HG03558 (cell line): ENCODE measurements around the gene PSMF1.

Source experiments
- ATAC-seq: cut with Tn5 transposase; IDR thresholded peaks from one replicate; pipeline ENCODE4 v1.9.1; 2021; ENCODE audit warnings: moderate number of reproducible peaks; ENCODE audit not compliant: unreplicated experiment; ENCODE audit errors: extremely low read depth

The PSMF1 gene

DNA sequence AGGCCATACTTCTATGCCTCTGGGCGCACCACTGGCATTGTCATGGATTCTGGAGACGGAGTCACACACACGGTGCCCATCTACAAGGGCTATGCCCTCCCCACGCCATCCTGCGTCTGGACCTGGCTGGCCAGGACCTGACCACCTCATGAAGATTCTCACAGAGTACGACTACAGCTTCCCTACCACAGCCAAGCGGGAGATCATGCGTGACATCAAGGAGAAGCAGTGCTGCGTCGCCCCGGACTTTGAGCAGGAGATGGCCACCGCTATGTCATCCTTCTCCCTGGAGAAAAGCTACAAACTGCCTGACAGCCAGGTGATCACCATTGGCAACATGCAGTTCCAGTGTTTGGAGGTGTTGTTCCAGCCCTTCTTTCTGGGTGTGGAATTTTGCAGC is 42.6 kb downstream of the PSMF1 start:
- ATAC-seq: no peak

DNA sequence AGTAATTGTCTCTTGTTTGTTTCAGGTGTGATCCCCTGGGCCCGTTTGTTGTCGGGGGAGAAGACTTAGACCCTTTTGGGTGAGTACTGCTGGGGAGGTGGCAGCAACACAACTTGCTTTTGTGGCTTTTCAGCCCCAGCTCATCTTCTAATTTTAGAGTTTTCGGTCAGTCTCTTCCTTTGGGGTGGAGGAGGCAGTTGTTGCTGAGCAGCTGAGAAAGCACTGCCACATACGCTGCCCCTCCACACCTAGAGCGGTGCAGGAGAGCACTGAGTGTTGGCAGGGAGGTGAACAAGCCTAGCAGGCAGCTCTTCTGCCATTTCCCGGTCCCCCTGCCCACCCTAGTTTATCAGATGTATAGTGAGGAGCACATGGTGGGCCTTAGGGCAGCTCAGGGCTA is 44.7 kb downstream of the PSMF1 start:
- no peak for ATAC-seq

DNA sequence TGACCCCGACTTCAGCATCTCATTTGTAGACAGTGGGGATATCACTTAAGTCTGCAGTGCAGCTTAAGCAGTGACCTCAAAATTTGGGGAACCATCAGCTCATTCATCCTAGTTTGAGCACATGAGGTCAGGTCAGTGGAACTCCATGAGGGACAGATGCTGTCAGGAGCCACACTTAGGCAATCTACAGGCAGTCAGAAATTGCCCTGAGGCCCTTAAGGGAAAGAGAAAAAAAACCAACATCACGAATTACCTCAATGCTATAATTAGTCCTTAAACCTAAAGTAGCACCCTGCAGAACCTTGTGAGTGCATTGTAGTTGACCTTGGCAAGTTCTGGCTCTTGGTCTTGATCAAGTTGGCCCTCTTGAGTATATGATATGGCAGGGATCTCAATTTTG is 45.3 kb downstream of the PSMF1 start:
- ATAC-seq: no peak

DNA sequence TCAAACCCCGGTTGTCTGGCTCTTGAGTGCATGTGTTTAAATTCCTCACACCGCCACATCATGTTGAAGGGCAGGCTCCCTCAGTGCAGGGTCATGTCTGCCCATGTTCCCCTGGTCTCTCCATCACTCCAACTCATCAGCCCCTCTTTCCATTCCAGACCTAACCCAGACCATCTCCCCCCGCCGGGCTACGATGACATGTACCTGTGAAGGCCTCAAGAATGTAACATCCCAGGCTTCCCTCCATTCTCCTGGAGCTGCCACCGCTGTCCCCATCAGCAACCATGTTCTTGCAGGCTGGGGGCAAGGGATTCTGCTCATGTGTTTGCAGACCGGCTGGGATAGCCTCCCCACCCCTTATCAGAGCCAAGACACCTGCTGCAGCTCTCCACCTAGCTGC is 46.5 kb downstream of the PSMF1 start:
- ATAC-seq: no peak

DNA sequence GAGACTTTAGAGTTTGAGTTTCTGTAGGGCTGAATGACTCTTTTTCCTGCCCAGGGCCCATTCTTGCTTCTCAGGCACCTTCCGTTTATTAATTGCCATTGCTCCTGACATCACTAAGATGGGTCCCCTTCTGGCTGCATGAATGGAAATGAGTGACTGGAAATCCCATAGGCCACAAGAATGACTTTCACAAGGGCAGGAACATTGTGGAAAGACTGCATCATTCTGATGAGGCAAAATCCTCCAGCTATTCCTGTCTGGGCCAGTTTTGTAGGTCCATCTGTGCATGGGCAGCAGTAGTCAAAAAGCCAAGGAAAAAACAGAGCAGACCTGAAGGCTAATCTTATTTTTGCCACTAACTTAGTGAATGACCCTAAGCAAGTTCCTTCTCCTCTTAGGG is 47.1 kb downstream of the PSMF1 start:
- ATAC-seq: no peak

DNA sequence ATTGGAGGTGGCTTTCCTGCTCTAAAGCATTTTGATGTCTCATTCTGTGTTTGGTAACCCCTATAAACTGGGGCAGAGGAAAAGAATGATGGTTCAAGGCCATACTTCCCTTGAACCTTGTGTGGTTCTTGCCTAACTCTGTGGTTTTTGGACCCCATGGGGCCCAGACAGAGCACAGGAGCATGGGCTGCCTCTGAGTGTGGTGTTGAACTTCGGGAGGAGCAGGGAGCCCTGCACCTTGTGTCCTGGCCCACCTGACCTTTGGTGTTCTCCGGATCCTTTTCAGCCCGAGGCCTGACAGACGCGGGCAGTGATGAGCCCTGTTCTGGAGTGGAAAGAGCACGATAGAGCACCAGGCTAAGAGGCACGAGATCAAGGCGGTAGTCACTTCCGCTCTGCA is 47.5 kb downstream of the PSMF1 start:
- ATAC-seq: no peak

DNA sequence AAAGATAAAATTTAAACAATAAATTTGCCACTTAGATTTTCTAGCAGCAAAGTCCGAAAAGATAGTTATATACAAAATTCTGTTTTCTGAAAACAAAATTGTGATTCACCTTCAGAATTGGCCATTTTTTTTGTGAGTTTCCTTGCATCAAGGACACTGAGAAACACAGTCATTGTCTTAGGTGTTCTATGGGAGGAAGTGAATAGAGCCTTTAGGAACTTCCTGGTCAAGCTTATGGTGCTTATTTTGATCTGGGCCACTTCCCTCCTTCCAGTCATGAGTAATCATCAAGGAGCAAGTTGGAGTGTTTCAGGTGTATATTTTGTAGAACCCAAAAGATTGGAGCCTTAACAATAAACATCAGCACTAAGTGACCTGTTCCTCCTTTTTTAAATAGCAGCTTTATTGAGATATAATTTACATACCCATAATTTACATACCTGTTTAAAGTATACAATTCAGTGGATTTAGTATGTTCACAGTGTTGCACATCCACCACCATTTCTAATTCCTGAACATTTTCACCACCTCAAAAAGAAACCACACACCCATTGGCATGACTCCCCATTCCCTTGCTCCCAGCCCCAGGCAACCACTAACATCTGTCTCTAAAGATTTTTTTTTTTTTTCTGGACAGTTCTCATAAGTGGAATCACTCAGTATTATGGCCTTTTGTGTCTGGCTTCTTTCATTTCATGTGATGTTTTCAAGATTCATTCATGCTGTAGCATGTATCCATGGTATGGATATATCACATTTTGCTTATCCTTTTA is 48.7 kb downstream of the PSMF1 start:
- ATAC-seq: no peak

DNA sequence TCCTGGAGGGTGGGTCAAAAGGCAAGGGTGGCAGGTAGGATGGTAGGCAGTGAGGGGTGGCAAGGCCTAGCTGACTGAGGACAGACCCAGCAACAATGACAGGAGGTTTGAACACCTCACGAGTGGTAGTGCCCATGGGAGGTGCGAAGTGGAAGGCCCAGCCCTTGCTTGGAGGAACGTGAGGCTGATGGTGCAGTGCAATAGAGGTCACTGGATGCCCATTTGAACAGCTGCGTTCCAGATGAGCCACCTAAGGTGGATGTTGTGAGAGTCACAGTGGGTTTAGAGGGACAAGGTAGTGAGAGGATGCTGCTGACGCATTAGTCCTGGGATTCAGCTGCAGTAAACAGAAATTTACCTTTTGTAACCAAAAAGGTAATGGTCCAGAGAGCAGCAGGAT is 50.8 kb downstream of the PSMF1 start:
- no peak for ATAC-seq

DNA sequence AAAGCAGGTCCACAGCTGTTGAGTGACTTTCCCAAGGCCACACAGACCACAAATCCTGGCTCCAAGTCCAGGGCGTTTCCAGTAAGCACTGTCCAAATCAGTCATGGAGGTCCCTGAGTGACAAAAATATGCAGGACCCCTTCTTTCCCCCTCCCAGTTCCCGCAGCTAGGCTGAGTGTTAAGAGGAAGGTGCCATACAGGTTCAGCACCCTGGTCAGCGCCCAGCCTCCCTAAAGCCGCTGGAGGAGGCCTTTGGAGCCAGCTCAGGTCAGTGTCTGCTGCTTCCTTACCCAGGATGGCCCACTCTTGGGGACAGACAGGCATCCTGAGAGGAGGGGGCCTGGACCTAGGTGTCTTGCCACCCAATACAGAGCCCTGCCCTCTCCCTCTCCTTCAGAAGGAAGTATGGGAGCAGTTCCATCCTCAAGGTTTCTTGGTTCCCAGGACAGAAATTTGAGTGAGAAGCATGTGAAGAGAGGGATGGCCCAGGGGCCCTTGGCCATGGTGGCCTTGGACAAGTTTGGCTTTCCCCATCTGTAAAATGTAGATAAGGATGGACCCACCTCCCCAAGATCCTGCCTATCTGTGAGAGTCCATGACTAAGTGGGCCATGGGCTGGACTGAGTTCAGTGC is 53.2 kb downstream of the PSMF1 start:
- ATAC-seq: no peak

DNA sequence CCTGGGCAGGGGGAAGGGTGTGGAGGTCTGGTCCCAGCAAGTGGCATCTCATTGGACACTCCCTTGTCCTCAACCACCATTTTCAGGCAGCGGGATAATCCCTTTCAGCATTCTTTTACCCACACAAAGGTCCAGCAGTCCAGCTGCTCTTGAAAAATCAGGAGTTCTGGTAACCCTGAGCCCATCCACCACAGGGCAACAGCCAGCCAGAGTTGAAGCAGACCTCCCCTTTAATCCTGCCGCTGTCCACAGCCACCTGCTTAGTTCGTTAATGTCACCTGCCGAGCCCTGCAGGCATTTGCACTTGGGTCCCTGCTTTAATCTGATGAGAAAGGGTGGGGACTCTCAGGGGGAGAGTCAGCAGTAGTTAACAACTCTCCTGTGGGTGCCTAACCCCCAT is 55.3 kb downstream of the PSMF1 start:
- ATAC-seq: no peak

DNA sequence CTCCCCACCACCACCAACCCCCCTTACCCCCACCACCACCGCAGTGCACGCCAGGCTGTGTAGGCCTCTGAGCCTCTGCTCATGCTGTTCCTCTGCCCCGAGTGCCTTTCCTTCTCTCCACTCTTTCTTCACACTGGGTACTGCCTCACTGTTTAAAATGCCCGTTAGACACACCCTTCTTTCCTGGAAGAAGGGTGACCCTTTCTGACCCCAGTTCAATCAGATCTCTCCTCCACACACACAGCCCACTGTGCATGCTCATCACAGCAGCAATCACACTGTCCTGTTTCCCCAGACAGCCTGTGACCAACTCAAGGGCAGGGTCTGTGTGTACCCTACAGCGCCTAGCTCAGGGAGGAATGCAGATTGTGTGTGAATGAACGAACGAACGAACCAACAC is 56.4 kb downstream of the PSMF1 start:
- ATAC-seq: no peak

DNA sequence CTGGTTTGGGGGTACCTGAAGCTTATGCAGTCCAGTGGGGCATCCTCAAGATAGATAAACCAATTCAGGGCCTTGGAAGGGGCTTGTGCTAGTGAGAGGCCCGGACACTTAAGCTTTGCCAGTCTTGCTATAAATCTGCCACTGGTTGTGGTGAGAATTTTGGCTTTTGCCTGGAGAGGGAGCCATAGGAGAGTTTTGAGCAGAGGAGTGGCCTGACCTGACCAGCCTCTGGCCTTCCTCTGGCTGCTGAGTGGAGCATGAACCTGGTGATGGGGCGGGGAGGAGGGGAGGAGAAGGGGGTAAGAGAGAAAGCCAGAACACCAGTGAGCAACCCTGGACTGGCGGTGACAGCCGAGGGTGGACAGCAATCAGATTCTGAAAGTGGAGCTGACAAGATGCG is 59.3 kb downstream of the PSMF1 start:
- ATAC-seq: no peak

DNA sequence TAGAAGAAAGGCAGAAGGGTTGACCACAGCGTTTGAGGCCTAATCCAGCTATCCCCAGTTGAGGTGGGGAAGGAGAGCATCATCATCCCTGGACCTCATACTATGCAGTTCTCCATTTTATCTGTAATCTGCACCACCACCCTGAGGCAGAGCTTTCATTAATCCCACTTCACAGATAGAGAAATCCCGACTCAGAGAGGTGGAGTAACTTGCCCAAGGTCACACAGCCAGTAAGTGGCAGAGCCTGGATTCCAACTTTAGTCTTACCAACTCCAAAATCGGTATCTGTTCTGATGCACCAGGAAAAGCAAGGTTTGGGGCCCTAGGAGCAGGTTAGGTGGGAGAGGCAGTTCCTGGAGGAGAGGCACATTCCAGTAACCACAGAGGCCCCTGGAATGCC is 59.7 kb downstream of the PSMF1 start:
- no peak for ATAC-seq

DNA sequence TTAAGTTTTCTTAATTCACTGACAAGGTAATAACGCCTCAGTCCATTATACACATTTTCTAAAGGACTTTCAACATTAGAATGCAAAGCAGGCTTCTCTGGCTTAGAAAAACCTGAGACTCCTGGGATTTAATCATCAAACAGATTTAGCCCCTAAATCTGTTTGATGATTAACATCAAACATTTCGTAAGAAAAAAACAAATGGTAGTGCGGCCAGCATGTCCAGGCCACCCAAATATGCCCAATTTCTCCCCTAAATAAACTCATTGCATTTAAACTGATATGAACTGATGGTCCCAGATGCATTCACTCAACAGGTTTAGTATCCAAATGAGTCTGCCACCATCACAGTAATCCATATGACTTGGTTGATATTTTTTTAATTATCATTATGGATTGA is 60.2 kb downstream of the PSMF1 start:
- no peak for ATAC-seq

DNA sequence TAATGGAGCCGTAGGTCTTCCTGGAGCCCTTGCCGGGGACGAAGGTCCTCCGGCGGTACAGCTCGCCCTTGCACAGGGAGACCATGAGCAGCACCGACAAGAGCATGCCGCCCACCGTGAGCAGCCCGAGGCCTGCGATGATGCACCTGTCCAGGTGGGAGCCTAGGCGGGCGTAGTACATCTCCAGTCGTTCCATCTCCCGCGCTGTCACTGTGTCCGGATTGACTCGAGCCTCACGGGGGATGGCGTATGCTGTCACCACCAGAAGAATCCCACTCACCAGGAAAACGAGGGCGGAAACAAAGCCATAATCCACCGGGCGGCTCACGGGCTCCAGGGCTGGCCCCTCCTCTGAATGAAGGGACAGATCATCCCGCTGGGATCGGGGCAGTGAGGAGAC is 62.5 kb downstream of the PSMF1 start:
- ATAC-seq: no peak

DNA sequence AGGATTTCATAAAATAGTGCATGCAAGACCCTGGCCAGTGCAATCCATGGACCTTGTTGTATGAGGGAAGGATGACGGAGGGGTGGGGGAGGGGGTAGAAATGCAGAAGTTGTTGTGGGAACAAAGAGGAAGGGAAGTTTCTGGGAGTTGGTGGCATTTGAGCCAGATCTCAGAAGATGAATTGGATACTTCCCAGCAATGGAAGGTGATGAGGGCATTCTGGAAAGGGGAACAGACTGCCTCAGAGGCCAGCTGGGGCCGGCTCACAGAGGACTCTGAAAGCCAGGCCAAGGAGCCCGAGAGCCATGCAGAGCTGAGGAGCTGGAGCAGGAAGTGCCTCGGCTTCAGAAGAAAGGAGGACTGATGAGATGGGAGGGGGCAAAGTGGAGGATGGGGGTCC is 63.7 kb downstream of the PSMF1 start:
- no peak for ATAC-seq

DNA sequence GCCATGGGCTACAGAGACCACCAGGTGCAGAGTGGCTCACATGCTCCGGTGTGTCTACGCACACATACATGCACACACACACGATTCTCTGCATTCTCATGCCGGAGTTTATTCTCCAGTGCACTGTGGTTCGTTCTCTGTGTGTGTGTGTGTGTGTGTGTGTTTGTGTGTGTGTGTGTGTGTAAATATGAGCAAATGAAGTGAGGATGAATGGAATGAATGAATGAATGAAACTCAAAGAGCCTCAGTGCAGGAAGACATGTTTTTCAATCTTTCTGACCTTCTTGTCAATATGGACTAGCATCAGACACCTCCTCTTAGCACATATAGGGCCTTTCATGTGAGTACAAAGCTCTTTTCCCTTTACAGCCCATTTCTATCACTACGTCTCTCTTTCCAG is 64.8 kb downstream of the PSMF1 start:
- no peak for ATAC-seq

DNA sequence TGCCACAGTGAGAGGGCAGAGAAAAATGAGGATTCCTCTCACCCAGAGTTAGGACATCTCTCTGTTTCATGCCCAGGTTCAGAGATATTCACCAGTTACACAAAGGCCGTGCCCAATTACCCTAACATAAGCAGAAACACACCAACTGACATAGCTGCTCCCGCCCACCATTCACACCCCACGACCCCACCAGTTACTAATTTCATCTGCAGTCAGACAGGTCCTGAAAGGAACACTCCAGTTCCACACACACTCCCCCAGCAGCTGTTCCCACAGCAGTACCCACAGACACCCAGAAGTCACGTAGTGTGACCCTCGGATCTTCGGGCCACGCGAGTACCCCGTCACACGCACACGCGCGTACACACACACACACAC is 65.8 kb downstream of the PSMF1 start:
- ATAC-seq: no peak

DNA sequence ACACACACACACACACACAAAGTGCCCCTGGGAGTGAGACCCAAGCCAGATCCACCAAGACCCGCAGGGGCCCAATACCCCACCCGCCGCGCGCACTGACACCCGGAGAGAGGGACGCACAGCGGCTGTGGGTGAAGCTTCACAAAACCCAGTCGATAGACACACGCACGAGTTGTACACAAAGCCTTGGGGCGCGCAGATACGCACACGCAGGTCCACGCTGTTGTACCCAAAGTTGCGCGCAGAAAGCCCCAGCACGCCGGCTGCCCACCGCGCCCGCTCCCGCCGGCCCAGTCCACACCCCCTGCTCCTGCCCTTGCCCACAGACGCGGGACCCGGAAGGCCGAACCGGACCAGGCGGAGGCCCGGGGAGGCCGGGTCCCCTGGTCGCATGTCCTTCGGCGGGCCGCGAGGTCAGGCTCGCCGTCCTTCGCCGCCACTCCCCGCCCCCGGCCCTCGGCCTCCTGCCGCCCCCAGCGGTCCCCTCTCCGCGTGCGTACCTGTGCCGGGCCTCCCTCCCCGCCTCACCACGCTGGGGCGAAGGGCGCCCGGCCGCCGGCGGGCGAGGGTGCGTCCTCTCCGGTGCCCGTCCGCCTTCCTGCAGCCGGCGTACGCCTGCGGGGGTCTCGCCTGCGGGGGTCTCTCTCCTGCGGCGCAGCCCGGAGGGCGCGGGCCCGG is 66.4 kb downstream of the PSMF1 start, which contains the start of gene TMEM74B:
TSS of gene TMEM74B (minus strand) at position 344 of the 678 bp plus-strand sequence. CDS start 1,180 bp downstream, outside the sequence.
- ATAC-seq: no peak

DNA sequence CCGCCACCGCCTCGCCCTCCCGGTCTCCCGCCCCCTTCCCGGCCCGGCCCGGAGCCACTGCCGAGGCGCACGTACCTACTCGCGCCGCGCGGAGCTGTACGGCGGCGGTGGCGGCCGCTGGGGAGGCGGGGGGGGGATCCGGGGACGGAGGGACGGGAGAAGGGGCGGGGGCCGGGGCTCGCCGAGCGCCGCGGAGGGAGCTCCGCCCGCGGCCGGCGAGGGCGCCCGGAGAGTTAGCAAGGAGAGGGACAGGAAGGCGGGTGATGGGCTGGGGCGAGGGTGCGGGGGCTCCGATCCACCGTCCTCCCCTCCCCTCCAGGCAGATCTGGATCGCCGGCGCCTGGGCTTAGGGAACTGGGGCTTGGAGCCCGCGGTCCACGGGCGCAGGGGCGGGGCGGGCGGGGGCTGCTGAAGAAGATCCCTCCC is 66.9 kb downstream of the PSMF1 start:
- no peak for ATAC-seq

DNA sequence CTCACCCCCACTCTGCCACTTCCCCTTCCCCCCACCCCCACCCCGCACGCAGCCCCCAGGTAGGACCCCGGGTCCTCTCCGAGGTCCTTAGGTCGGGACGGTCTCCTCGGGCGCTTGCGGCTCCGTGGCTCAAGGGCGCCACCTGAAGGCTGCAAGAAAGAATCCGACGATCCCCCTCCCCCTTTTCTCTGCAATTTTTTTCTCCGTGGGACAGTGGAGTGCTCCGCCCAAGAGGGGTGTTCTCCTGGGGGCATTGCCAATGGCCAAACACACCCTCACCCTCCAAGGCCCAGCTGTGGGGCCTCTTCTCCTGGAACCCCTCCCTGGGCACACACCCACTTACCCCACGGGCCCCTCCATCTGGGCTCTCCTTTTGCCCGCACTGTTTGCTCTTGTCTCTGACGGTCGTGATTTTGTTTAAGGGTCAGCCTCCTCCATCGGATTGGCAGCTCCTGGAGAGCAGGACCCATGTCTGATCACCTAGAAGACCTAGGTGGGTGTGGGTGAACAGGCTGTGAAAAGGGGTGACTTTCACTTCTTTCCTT is 67.5 kb downstream of the PSMF1 start:
- no peak for ATAC-seq
